SK-N-SH (cell line): Measurements from ENCODE around the gene GALR3. TPM values are rescaled to one million over a fixed set of nuclear protein-coding genes. Genes with fewer than 3 reads are reported as not detected.

Experiments used
- CTCF ChIA-PET: fragments of 300-600, 350-600 bp; formaldehyde crosslinking; extraction: SDS; loops from one replicate; lab custom pipeline; 2021; lab: Yijun Ruan, JAX
- POLR2A ChIA-PET: fragments of 350-600 bp; sonication (Branson Sonifier 250); formaldehyde crosslinking; extraction: SDS; loops from one replicate; lab custom pipeline; 2020; ENCODE audit warnings: antibody characterized with exemption, inconsistent platforms; lab: Yijun Ruan, JAX
- DNase-seq: peaks from one replicate; pipeline ENCODE4 v3.0.0; 2012
- H2AFZ ChIP-seq: fragments of 200-600 bp; sonication (generic); 2 replicates; pipeline ENCODE4 v1.8.1; 2016; ENCODE audit warnings: antibody characterized with exemption, mild to moderate bottlenecking, low read depth
- H3F3A ChIP-seq: fragments of 200-600 bp; sonication (generic); replicated peaks from 2 replicates; pipeline ENCODE3; 2016; ENCODE audit warnings: antibody characterized with exemption, mild to moderate bottlenecking; ENCODE audit not compliant: insufficient read depth
- H3K27ac ChIP-seq, 2 experiments: fragments of 200-500 bp in 1 of 2; fragments of 200-600 bp in 1 of 2; sonication (Bioruptor generic) in 1 of 2; sonication (generic), shearing (Covaris generic) in 1 of 2; 2 replicates each; pipeline versions ENCODE4 v1.5.1 to v1.6.1; 2014 to 2016; ENCODE audit warnings: low read depth in 2 of 2, inconsistent platforms in 1 of 2, low read length in 1 of 2, mild to moderate bottlenecking in 1 of 2, mixed read lengths in 1 of 2
- H3K27me3 ChIP-seq: fragments of 200-600 bp; sonication (generic), shearing (Covaris generic); 2 replicates; pipeline ENCODE4 v1.6.1; 2016; ENCODE audit warnings: mixed run types; ENCODE audit not compliant: insufficient read depth
- H3K36me3 ChIP-seq, 2 experiments: fragments of 200-500 bp in 1 of 2; fragments of 200-600 bp in 1 of 2; sonication (Bioruptor generic) in 1 of 2; sonication (generic) in 1 of 2; replicated peaks in 1 of 2; 2 replicates each; pipeline versions ENCODE3 to v1.5.1; 2014 to 2016; ENCODE audit warnings: low read length in 1 of 2, mild to moderate bottlenecking in 1 of 2; ENCODE audit not compliant: insufficient read depth in 2 of 2, control insufficient read depth in 1 of 2
- H3K4me1 ChIP-seq, 2 experiments: fragments of 200-500 bp in 1 of 2; fragments of 200-600 bp in 1 of 2; sonication (Bioruptor generic) in 1 of 2; sonication (generic), shearing (Covaris generic) in 1 of 2; 2 replicates each; pipeline versions ENCODE4 v1.5.1 to v1.6.1; 2014 to 2016; ENCODE audit warnings: low read depth in 1 of 2, low read length in 1 of 2, mixed run types in 1 of 2; ENCODE audit not compliant: insufficient read depth in 2 of 2, control insufficient read depth in 1 of 2
- H3K4me2 ChIP-seq: fragments of 200-600 bp; sonication (generic), shearing (Covaris generic); 2 replicates; pipeline ENCODE4 v1.6.1; 2017; ENCODE audit warnings: mixed run types
- H3K4me3 ChIP-seq, 2 experiments: fragments of 200-500 bp in 1 of 2; fragments of 200-600 bp in 1 of 2; sonication (Bioruptor generic) in 1 of 2; sonication (generic), shearing (Covaris generic) in 1 of 2; 2 replicates each; pipeline versions ENCODE4 v1.5.1 to v1.8.1; 2014 to 2016; ENCODE audit warnings: low read depth in 2 of 2, inconsistent platforms in 1 of 2, low read length in 1 of 2, mild to moderate bottlenecking in 1 of 2, mixed read lengths in 1 of 2, moderate library complexity in 1 of 2
- H3K79me2 ChIP-seq: fragments of 200-600 bp; sonication (generic); 2 replicates; pipeline ENCODE4 v1.8.1; 2017; ENCODE audit warnings: mild to moderate bottlenecking; ENCODE audit not compliant: insufficient read depth
- H3K9ac ChIP-seq: fragments of 200-600 bp; sonication (generic); 2 replicates; pipeline ENCODE4 v1.6.1; 2017; ENCODE audit warnings: mixed run types
- H3K9me2 ChIP-seq: fragments of 200-600 bp; sonication (generic); 2 replicates; pipeline ENCODE4 v1.6.1; 2017; ENCODE audit warnings: mixed run types
- H3K9me3 ChIP-seq: fragments of 200-600 bp; sonication (generic); 2 replicates; pipeline ENCODE4 v1.6.1; 2017; ENCODE audit warnings: mixed run types, mild to moderate bottlenecking, moderate library complexity
- H4K20me1 ChIP-seq: fragments of 200-600 bp; sonication (generic); 2 replicates; pipeline ENCODE4 v1.6.1; 2017; ENCODE audit warnings: mild to moderate bottlenecking, mixed run types; ENCODE audit not compliant: insufficient read depth
- ELF1 ChIP-seq: IDR thresholded peaks from 2 replicates; pipeline ENCODE4 v1.4.0; 2012
- EZH2phosphoT487 ChIP-seq: fragments of 200-600 bp; sonication (generic); IDR thresholded peaks from 2 replicates; pipeline ENCODE4 v1.6.1; 2017; ENCODE audit warnings: low read depth, mixed run types, mild to moderate bottlenecking, antibody characterized with exemption, moderate library complexity, borderline replicate concordance
- FOXM1 ChIP-seq: IDR thresholded peaks from 2 replicates; pipeline ENCODE4 v1.4.0; 2012; ENCODE audit warnings: low read depth, mild to moderate bottlenecking
- IRF3 ChIP-seq: fragments of 150-350 bp; IDR thresholded peaks from 2 replicates; pipeline ENCODE4 v1.6.1; 2016; ENCODE audit warnings: mild to moderate bottlenecking, low read depth, low read length
- MEF2A ChIP-seq: IDR thresholded peaks from 2 replicates; pipeline ENCODE4 v1.4.0; 2012; ENCODE audit warnings: low read depth, borderline replicate concordance
- NFIC ChIP-seq: IDR thresholded peaks from 2 replicates; pipeline ENCODE4 v1.4.0; 2012; ENCODE audit warnings: borderline replicate concordance
- PBX3 ChIP-seq: IDR thresholded peaks from 2 replicates; pipeline ENCODE4; 2012
- POLR2AphosphoS5 ChIP-seq: IDR thresholded peaks from 2 replicates; pipeline ENCODE4 v1.6.1; 2012; ENCODE audit warnings: low read depth, low read length
- RCOR1 ChIP-seq: fragments of 150-350 bp; IDR thresholded peaks from 2 replicates; pipeline ENCODE4 v1.6.1; 2017; ENCODE audit warnings: antibody characterized with exemption, low read length
- REST ChIP-seq: IDR thresholded peaks from 2 replicates; pipeline ENCODE4 v1.6.1; 2012; ENCODE audit warnings: mild to moderate bottlenecking, low read depth, low read length, moderate library complexity
- SIN3A ChIP-seq: IDR thresholded peaks from 2 replicates; pipeline ENCODE4 v1.6.1; 2012; ENCODE audit warnings: low read depth, mild to moderate bottlenecking, low read length, moderate library complexity, borderline replicate concordance
- TAF1 ChIP-seq: IDR thresholded peaks from 2 replicates; pipeline ENCODE4 v1.6.1; 2012; ENCODE audit warnings: low read depth, mild to moderate bottlenecking, low read length, moderate library complexity, borderline replicate concordance
- YY1 ChIP-seq: IDR thresholded peaks from 2 replicates; pipeline ENCODE4 v1.4.0; 2012; ENCODE audit warnings: low read depth, mild to moderate bottlenecking
- WGBS: methylation state at CpG from one replicate; pipeline ENCODE4 v1.1.6; 2017; ENCODE audit warnings: low lambda C conversion rate; 5-methylcytosine and 5-hydroxymethylcytosine counted together
- polyA plus RNA-seq, 3 experiments: library from polyadenylated mRNA; depleted of rRNA; stranded (reverse); fragments of >200 nt; gene quantifications; 2 replicates each; pipeline ENCODE4 v1.2.3, GENCODE V29; 2012

GALR3 gene
- polyA plus RNA-seq, 1 of the 3 experiments (the other 2 are of a cell fraction), result not detected

GRCh38 chr22:37806409-37807333 is 16.5 kb upstream of the GALR3 start:
- WGBS, result 2% methylated on average over 19 of the region's 19 CpGs
- Histone ChIP-seq H3K9ac (peak overlapping the region; percentile 65; the same call in 1 of the 2 replicates), H3K9me3 (no peaks in the 10 kb centered on the region), H3K4me1 (peaks cover 0 to 35% of the 10 kb centered on the region in 2 experiments; a peak in 2 of 4 replicates), H3K9me2 (no peaks in the 10 kb centered on the region), H3K4me2 (peak overlapping the region; percentile 98), H3K79me2 (peaks cover 22% of the 10 kb centered on the region), H3K4me3 (peak overlapping the region; percentile 70), H3K27me3 (no peaks in the 10 kb centered on the region), H3K27ac (peak overlapping the region; percentile 40 to 61), H3F3A (peaks cover 17% of the 10 kb centered on the region), H4K20me1 (no peaks in the 10 kb centered on the region; the same call in 1 of the 2 replicates), H2AFZ (peak overlapping the region; percentile 16), H3K36me3 (no peaks in the 10 kb centered on the region)
- ChIA-PET POLR2A (interaction anchor here (0.7 to 1.9 kb wide), 5 partner anchors 11 to 148 kb away, joined by 3 to 13 read pairs (median 5); partner anchors contain the start of genes ANKRD54, NOL12 and PDXP), CTCF (interaction anchor here (1.4 to 3.8 kb wide), 4 partner anchors 11 to 163 kb away, joined by 5 to 34 read pairs (median 8); partner anchors contain the start of gene ANKRD54)
- DNase-seq, result peak; percentile 28
- TF ChIP-seq RCOR1, result no peak
- TF ChIP-seq REST, result 0 out of 2 replicates have a peak, but pooled peaks have one; percentile 7

- Histone ChIP-seq H2AFZ (peak within 1 kb of the TSS; percentile 87), H3K36me3 (no peaks in the 10 kb centered on the region), H3K4me3 (peak within 1 kb of the TSS; percentile 70), H3K4me1 (peaks cover 0 to 34% of the 10 kb centered on the region in 2 experiments; a peak in 2 of 4 replicates), H3K27me3 (no peaks in the 10 kb centered on the region), H3K27ac (peak within 1 kb of the TSS; percentile 61), H3K4me2 (peak within 1 kb of the TSS; percentile 98), H3K79me2 (peaks cover 22% of the 10 kb centered on the region), H3K9me3 (no peaks in the 10 kb centered on the region), H3F3A (peaks cover 17% of the 10 kb centered on the region), H3K9ac (peak within 1 kb of the TSS; percentile 66; the same call in 1 of the 2 replicates), H4K20me1 (no peaks in the 10 kb centered on the region; the same call in 1 of the 2 replicates), H3K9me2 (no peaks in the 10 kb centered on the region)
- DNase-seq, result peak; percentile 99
- CTCF ChIA-PET, result interaction anchor here (0.6 to 3.8 kb wide), 8 partner anchors 10 to 164 kb away, joined by 3 to 34 read pairs (median 4); no protein-coding TSS in a partner anchor
- WGBS, result 2% methylated on average over 53 of the region's 73 CpGs
- POLR2A ChIA-PET, result interaction anchor here (0.7 to 1.9 kb wide), 5 partner anchors 10 to 149 kb away, joined by 3 to 13 read pairs (median 5); partner anchors contain the start of genes ANKRD54, NOL12 and PDXP
- TF ChIP-seq EZH2phosphoT487, result no peak
- TF ChIP-seq TAF1, result 0 out of 2 replicates have a peak, but pooled peaks have one; percentile 52
- no peak for TF ChIP-seq FOXM1
- TF ChIP-seq IRF3, result peak; percentile 17; the same call in 1 of the 2 replicates
- TF ChIP-seq PBX3, result peak; percentile 16; the same call in 1 of the 2 replicates
- peak; percentile 53; the same call in 1 of the 2 replicates for TF ChIP-seq NFIC
- no peak for TF ChIP-seq YY1
- TF ChIP-seq SIN3A, result peak; percentile 56; the same call in 1 of the 2 replicates
- TF ChIP-seq ELF1, result no peak
- no peak for TF ChIP-seq MEF2A
- TF ChIP-seq POLR2AphosphoS5, result peak; percentile 55
Observed at GRCh38 chr22:37807410-37808293, 15.5 kb upstream of the GALR3 start, which contains the start of gene GCAT. Gene GCAT (plus strand): TSS chr22:37807934. CDS start chr22:37807968, 34 bp downstream.
